ENCODE results near the gene NGEF. TPM values are rescaled to one million over a fixed set of nuclear protein-coding genes. Genes with fewer than 3 reads are reported as not detected.

NGEF gene
- total RNA-seq, 4 donors from 2014 or later = 14.4 to 25.0 (median 17.9) TPM

GRCh38 chr2:232937278-232937906 lies 75.7 kb downstream of the NGEF start:
- no peaks in the 10 kb centered on the region for H3K9me3 ChIP-seq
- no peak overlapping the region for H3K4me3 ChIP-seq
- no peaks in the 10 kb centered on the region for H3K36me3 ChIP-seq
- no peak for TF ChIP-seq EP300 (IDR thresholded peaks at IDR 0.05)
- TF ChIP-seq POLR2A (IDR thresholded peaks at IDR 0.05) = no peak
- TF ChIP-seq POLR2AphosphoS5 (IDR thresholded peaks at IDR 0.05) = no peak
- TF ChIP-seq CTCF (IDR thresholded peaks at IDR 0.05) = no peak
- no peak overlapping the region for H3K27ac ChIP-seq
- no peaks in the 10 kb centered on the region for H3K4me1 ChIP-seq
- no peak for DNase-seq (ENCODE audit: low spot score in 2 of 2)
- peaks cover 8% of the 10 kb centered on the region for H3K27me3 ChIP-seq
- whole genome bisulfite sequencing = 64% methylated on average over 5 of the region's 5 CpGs

- Histone ChIP-seq H3K27me3 (peaks cover 33% of the 10 kb centered on the region), H3K9me3 (no peaks in the 10 kb centered on the region), H3K4me3 (no peak overlapping the region), H3K36me3 (no peaks in the 10 kb centered on the region), H3K27ac (no peak overlapping the region), H3K4me1 (peaks cover 18% of the 10 kb centered on the region)
- 70% methylated on average over 4 of the region's 4 CpGs for WGBS
- DNase-seq (ENCODE audit: low spot score in 2 of 2) = no peak
- TF ChIP-seq POLR2A (IDR thresholded peaks at IDR 0.05) (no peak), EP300 (IDR thresholded peaks at IDR 0.05) (no peak), CTCF (IDR thresholded peaks at IDR 0.05) (no peak), POLR2AphosphoS5 (IDR thresholded peaks at IDR 0.05) (no peak)
These were observed 81.4 kb downstream of the NGEF start for GRCh38 chr2:232931636-232932035.

GRCh38 chr2:232930059-232930400 lies 83.0 kb downstream of the NGEF start:
- H3K4me3 ChIP-seq = no peak overlapping the region
- peaks cover 46% of the 10 kb centered on the region for H3K27me3 ChIP-seq
- DNase-seq (ENCODE audit: low spot score in 2 of 2) = no peak
- WGBS = 90% methylated on average over 8 of the region's 8 CpGs
- H3K36me3 ChIP-seq = no peaks in the 10 kb centered on the region
- H3K27ac ChIP-seq = no peak overlapping the region
- H3K9me3 ChIP-seq = no peaks in the 10 kb centered on the region
- TF ChIP-seq EP300 (IDR thresholded peaks at IDR 0.05) = no peak
- TF ChIP-seq POLR2AphosphoS5 (IDR thresholded peaks at IDR 0.05) = no peak
- no peak for TF ChIP-seq POLR2A (IDR thresholded peaks at IDR 0.05)
- TF ChIP-seq CTCF (IDR thresholded peaks at IDR 0.05) = no peak
- peaks cover 33% of the 10 kb centered on the region for H3K4me1 ChIP-seq

- Histone ChIP-seq H3K9me3 (no peaks in the 10 kb centered on the region), H3K27ac (no peak overlapping the region), H3K4me3 (no peak overlapping the region), H3K27me3 (peaks cover 46% of the 10 kb centered on the region), H3K4me1 (peaks cover 37% of the 10 kb centered on the region), H3K36me3 (no peaks in the 10 kb centered on the region)
- no peak for TF ChIP-seq POLR2A (IDR thresholded peaks at IDR 0.05)
- TF ChIP-seq EP300 (IDR thresholded peaks at IDR 0.05) = no peak
- no peak for TF ChIP-seq POLR2AphosphoS5 (IDR thresholded peaks at IDR 0.05)
- no peak for TF ChIP-seq CTCF (IDR thresholded peaks at IDR 0.05)
- 47% methylated on average over 7 of the region's 9 CpGs for WGBS
- no peak for DNase-seq (ENCODE audit: low spot score in 2 of 2)
These were observed 83.6 kb downstream of the NGEF start for GRCh38 chr2:232929303-232930058.

GRCh38 chr2:232928551-232929302 lies 84.3 kb downstream of the NGEF start:
- Histone ChIP-seq H3K4me1 (peaks cover 37% of the 10 kb centered on the region), H3K36me3 (no peaks in the 10 kb centered on the region), H3K27me3 (peaks cover 46% of the 10 kb centered on the region), H3K9me3 (no peaks in the 10 kb centered on the region), H3K4me3 (peak overlapping the region; percentile 68), H3K27ac (no peak overlapping the region)
- no peak for DNase-seq (ENCODE audit: low spot score in 2 of 2)
- TF ChIP-seq POLR2A (IDR thresholded peaks at IDR 0.05) (no peak), POLR2AphosphoS5 (IDR thresholded peaks at IDR 0.05) (no peak), EP300 (IDR thresholded peaks at IDR 0.05) (no peak), CTCF (IDR thresholded peaks at IDR 0.05) (no peak)
- 33% methylated on average over 20 of the region's 56 CpGs for WGBS

Data from suprapubic skin (tissue), 4 donors.